HG03175 (cell line): ENCODE data around the gene ZNF790.

Experiments
- ATAC-seq: cut with Tn5 transposase; IDR thresholded peaks from one replicate; pipeline ENCODE4 v1.9.1; 2021; ENCODE audit warnings: mild to moderate bottlenecking, moderate library complexity; ENCODE audit not compliant: unreplicated experiment

ZNF790 gene

GRCh38 chr19:36772311-36773222 is 65.6 kb downstream of the ZNF790 start, which contains the start of gene ZNF850:
TSS of gene ZNF850 (minus strand) at chr19:36772807. CDS start at chr19:36762606, 10,201 bp downstream.
- peak; percentile 90 for ATAC-seq

GRCh38 chr19:36771261-36772231 is 66.6 kb downstream of the ZNF790 start:
- no peak for ATAC-seq
